ENCODE data around the gene SCML2.

SCML2 gene

DNA sequence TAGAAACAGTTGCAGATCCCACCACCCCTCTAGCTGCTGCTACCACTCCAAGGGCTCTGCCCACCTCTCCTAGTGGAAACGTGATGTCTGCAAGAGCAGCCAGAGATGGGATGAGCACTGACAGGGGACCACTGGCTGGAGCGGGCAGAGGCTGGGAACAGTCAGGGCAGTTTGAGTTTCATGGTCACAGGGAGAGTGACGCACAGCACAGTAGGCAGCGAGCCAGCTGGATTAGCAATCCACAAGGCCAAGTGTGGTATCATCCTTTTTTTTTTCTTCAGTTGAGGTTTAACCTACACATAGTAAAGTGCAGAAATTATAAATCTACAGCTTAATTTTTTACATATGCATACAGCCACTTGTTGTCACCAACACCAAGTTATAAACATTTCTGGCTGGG lies 6.4 kb upstream of the SCML2 start:
- Histone ChIP-seq H3K36me3 (ENCODE audit: insufficient read depth) (no peaks in the 10 kb centered on the region), H3K79me2 (ENCODE audit: insufficient read depth, low read depth) (no peaks in the 10 kb centered on the region), H4K20me1 (ENCODE audit: insufficient read depth) (no peaks in the 10 kb centered on the region), H2AFZ (ENCODE audit: low read depth) (no peak overlapping the region), H3K27ac (no peak overlapping the region), H3K4me1 (ENCODE audit: low read depth, poor library complexity, severe bottlenecking) (no peaks in the 10 kb centered on the region), H3K4me3 (IDR thresholded peaks at IDR 0.05; ENCODE audit: insufficient read depth, low read depth, low read length) (no peak overlapping the region), H3K4me2 (no peak overlapping the region), H3K9ac (no peak overlapping the region), H3K27me3 (ENCODE audit: insufficient read depth, low read depth) (no peaks in the 10 kb centered on the region)
- TF ChIP-seq CTCF (conservative IDR thresholded peaks at IDR 0.05; ENCODE audit: low read depth, low read length): no peak

DNA sequence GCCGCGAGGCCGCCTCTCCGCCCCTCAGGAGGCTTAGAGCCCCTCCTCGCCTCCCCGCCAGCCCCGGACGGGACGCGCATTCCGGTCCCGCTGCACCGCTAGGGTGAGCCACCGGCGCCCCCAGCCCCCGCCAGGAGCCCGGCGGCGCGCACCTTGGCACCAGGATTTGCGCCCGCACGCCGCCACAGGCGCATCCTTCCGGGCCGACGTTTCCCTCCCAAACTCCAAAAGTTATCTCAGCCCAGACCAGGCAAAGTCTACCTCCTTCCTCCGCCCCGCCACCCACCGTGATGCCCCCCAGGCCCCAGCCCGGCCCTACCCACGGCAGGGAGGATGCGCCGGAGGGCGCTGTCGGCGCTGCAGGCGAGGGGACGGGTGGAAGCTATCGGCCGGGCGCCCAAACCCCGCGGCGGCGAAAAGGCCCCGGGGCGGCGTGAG lies 538 bp downstream of the SCML2 start:
- peaks cover 44% of the 10 kb centered on the region for H3K79me2 ChIP-seq (ENCODE audit: insufficient read depth, low read depth)
- no peaks in the 10 kb centered on the region for H3K27me3 ChIP-seq (ENCODE audit: insufficient read depth, low read depth)
- peaks cover 29% of the 10 kb centered on the region for H3K4me1 ChIP-seq (ENCODE audit: low read depth, poor library complexity, severe bottlenecking)
- H3K9ac ChIP-seq: peak overlapping the region; percentile 87; the same call in 1 of the 2 replicates
- no peaks in the 10 kb centered on the region for H3K36me3 ChIP-seq (ENCODE audit: insufficient read depth)
- H3K4me2 ChIP-seq: peak overlapping the region; percentile 46
- peak overlapping the region; percentile 86 for H2AFZ ChIP-seq (ENCODE audit: low read depth)
- TF ChIP-seq CTCF (conservative IDR thresholded peaks at IDR 0.05; ENCODE audit: low read depth, low read length): no peak
- peak overlapping the region; percentile 76 for H3K27ac ChIP-seq
- H3K4me3 ChIP-seq (IDR thresholded peaks at IDR 0.05; ENCODE audit: insufficient read depth, low read depth, low read length): no peak overlapping the region
- H4K20me1 ChIP-seq (ENCODE audit: insufficient read depth): no peaks in the 10 kb centered on the region

- H3K79me2 ChIP-seq (ENCODE audit: insufficient read depth, low read depth): peaks cover 64% of the 10 kb centered on the region
- H3K27me3 ChIP-seq (ENCODE audit: insufficient read depth, low read depth): no peaks in the 10 kb centered on the region
- no peaks in the 10 kb centered on the region for H4K20me1 ChIP-seq (ENCODE audit: insufficient read depth)
- H3K36me3 ChIP-seq (ENCODE audit: insufficient read depth): no peaks in the 10 kb centered on the region
- H3K4me2 ChIP-seq: no peak overlapping the region
- peaks cover 49% of the 10 kb centered on the region for H3K4me1 ChIP-seq (ENCODE audit: low read depth, poor library complexity, severe bottlenecking)
- H3K27ac ChIP-seq: no peak overlapping the region
- H3K4me3 ChIP-seq (IDR thresholded peaks at IDR 0.05; ENCODE audit: insufficient read depth, low read depth, low read length): no peak overlapping the region
- H3K9ac ChIP-seq: no peak overlapping the region
- no peak overlapping the region for H2AFZ ChIP-seq (ENCODE audit: low read depth)
- TF ChIP-seq CTCF (conservative IDR thresholded peaks at IDR 0.05; ENCODE audit: low read depth, low read length): no peak
Measured at GRCh38 chrX:18351784-18352183, 2.7 kb downstream of the SCML2 start.

DNA sequence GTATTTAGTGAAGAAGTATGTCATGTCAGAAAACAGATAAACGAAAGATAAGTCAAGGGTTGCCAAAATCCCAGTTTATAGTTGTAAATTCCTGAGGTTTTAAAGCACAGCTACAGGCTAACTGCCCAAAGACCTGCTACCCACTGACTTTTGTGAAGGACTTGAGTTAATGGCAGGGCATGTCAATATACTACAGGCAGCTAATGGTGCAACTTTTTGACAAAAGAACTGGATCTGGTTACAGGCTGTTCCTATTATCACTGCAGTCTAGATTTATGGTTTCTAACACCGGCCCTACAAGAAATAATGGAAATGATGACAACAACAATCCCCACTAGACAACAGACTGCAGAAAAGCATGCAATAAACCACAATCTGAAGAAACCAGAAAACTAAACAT lies 6.4 kb downstream of the SCML2 start:
- Histone ChIP-seq H3K4me3 (IDR thresholded peaks at IDR 0.05; ENCODE audit: insufficient read depth, low read depth, low read length) (no peak overlapping the region), H3K4me1 (ENCODE audit: low read depth, poor library complexity, severe bottlenecking) (peaks cover 42% of the 10 kb centered on the region), H2AFZ (ENCODE audit: low read depth) (no peak overlapping the region), H3K36me3 (ENCODE audit: insufficient read depth) (no peaks in the 10 kb centered on the region), H3K27me3 (ENCODE audit: insufficient read depth, low read depth) (no peaks in the 10 kb centered on the region), H3K9ac (no peak overlapping the region), H4K20me1 (ENCODE audit: insufficient read depth) (no peaks in the 10 kb centered on the region), H3K27ac (peak overlapping the region; percentile 76), H3K79me2 (ENCODE audit: insufficient read depth, low read depth) (peaks cover 89% of the 10 kb centered on the region), H3K4me2 (peak overlapping the region; percentile 77)
- no peak for TF ChIP-seq CTCF (conservative IDR thresholded peaks at IDR 0.05; ENCODE audit: low read depth, low read length)
